ENCODE data around the gene MAMSTR. TPM values are rescaled to one million over a fixed set of nuclear protein-coding genes. Genes with fewer than 3 reads are reported as not detected.

The MAMSTR gene
- total RNA-seq, 4 donors from 2014 or later = 0.26 to 24.2 (median 3.0) TPM; not detected in 1

DNA sequence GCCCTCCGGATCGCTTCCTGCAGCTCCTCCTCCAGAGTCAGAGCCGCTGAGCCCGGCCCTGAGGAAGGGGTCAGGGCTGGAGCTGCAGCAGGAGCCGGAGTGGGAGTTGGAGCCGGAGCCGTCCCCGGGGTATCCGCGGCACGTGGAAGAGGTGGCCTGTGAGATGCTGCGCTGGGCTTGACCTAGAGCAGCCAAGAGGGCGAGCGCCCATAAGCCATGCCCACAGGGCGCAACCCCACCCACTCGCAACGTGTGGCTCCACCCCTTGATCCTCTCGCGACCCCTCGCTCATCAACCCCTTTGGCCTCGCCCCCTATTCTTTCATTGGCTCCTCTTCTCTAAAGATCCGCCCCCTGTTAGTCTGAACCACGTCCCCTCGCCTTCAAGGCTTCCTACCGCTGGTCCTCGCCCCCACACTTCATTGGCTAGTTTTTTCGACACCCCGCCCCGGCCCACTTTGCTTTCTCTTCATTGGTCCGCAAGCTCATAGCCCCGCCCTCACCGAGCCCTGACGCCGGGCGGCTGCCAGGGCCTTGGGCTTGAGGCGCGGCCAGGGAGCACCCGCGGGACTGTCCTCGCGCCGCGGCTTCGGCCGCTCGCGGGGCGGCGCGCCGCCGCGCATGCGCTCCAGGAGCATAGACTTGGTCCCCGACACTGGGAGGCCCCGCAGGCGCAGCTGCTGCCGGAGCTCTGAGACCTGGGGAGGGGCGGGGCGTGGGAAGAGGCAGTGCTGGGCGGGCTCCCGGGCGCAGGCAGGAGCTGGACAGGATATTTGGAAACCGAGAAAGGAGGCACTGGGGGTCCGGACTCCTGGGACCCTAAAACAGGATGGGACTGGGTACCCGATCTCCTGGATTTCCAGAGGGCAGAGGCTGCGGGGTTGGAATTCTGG lies 5.4 kb downstream of the MAMSTR start:
- intact Hi-C loops (cut with DNase I; ENCODE audit: low total_unique reads) = no loop called here
- peak overlapping the region; percentile 85 to 92 for H3K27ac ChIP-seq
- peak overlapping the region; percentile 49 to 66 for H3K4me3 ChIP-seq
- peaks cover 0 to 4% of the 10 kb centered on the region in 2 donors for H3K9me3 ChIP-seq
- peak in 2 of 4 experiments; percentile 5 to 42 for TF ChIP-seq CTCF (IDR thresholded peaks at IDR 0.05)
- peak; percentile 62 to 66 for TF ChIP-seq POLR2A (IDR thresholded peaks at IDR 0.05)
- no peaks in the 10 kb centered on the region for H3K27me3 ChIP-seq
- no peaks in the 10 kb centered on the region for H3K36me3 ChIP-seq
- peak; percentile 99 to 100 for DNase-seq
- peaks cover 0 to 3% of the 10 kb centered on the region in 2 donors for H3K4me1 ChIP-seq

- intact Hi-C loops (cut with DNase I; ENCODE audit: low total_unique reads) = no loop called here
- Histone ChIP-seq H3K27me3 (no peaks in the 10 kb centered on the region), H3K9me3 (peaks cover 0 to 4% of the 10 kb centered on the region in 2 donors), H3K27ac (peak overlapping the region; percentile 63 to 85), H3K4me1 (no peaks in the 10 kb centered on the region), H3K4me3 (peak overlapping the region; percentile 49 to 66), H3K36me3 (no peaks in the 10 kb centered on the region)
- no peak for TF ChIP-seq POLR2A (IDR thresholded peaks at IDR 0.05)
- TF ChIP-seq CTCF (IDR thresholded peaks at IDR 0.05) = no peak
- no peak for DNase-seq
Observed at GRCh38 chr19:48713041-48713863, 6.3 kb downstream of the MAMSTR start.

DNA sequence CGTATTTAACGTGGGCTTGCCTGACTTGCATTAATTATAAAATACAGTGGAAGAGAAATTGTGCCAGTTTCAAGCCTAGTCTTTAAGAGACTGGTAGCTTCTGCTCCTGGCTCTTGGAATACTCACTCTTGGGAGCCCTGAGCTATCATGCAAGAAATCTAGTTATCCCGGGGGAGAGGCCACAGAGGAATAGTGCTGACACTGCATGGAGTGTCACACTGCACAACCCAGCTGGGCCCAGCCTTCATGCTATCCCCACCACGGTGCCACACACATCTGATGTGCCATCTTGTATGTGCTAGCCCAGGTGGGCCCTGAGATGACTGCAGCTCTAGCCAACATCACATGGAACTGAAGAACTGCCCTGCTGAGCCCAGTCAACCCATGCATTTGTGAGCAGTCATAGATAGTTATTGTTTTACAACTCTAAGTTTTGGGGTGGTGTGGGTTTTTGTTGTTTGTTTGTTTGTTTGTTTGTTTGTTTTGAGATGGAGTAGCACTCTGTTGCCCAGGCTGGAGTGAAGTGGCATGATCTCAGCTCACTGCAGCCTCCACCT lies 8.3 kb downstream of the MAMSTR start:
- intact Hi-C loops (cut with DNase I; ENCODE audit: low total_unique reads) = no loop called here

GRCh38 chr19:48708471-48708870 lies 11.1 kb downstream of the MAMSTR start:
- H3K4me3 ChIP-seq = no peak overlapping the region
- no peak for DNase-seq
- no peaks in the 10 kb centered on the region for H3K4me1 ChIP-seq
- no peaks in the 10 kb centered on the region for H3K36me3 ChIP-seq
- TF ChIP-seq CTCF (IDR thresholded peaks at IDR 0.05) (no peak), POLR2A (IDR thresholded peaks at IDR 0.05) (no peak)
- no peak overlapping the region for H3K27ac ChIP-seq
- no peaks in the 10 kb centered on the region for H3K27me3 ChIP-seq
- peaks cover 0 to 4% of the 10 kb centered on the region in 2 donors for H3K9me3 ChIP-seq
- intact Hi-C loops (cut with DNase I; ENCODE audit: low total_unique reads) = no loop called here

More for the DNA sequence above, 8.3 kb downstream of the MAMSTR start:
- peaks cover 0 to 4% of the 10 kb centered on the region in 2 donors for H3K9me3 ChIP-seq
- H3K27ac ChIP-seq = no peak overlapping the region
- no peaks in the 10 kb centered on the region for H3K4me1 ChIP-seq
- no peaks in the 10 kb centered on the region for H3K27me3 ChIP-seq
- DNase-seq = no peak
- TF ChIP-seq CTCF (IDR thresholded peaks at IDR 0.05) (no peak), POLR2A (IDR thresholded peaks at IDR 0.05) (no peak)
- no peaks in the 10 kb centered on the region for H3K36me3 ChIP-seq
- no peak overlapping the region for H3K4me3 ChIP-seq

Data from uterus (tissue), 4 donors.